NCI-H2081 (cell line): ENCODE measurements around the gene RAB11FIP4.

Source experiments
- DNase-seq, 2 experiments: peaks; one replicate each; lab custom pipeline; 2025; lab: John Stamatoyannopoulos, UW

RAB11FIP4 gene

GRCh38 chr17:31487063-31487647, 95.7 kb downstream of the RAB11FIP4 start:
- no peak for DNase-seq

GRCh38 chr17:31487648-31488263, 96.3 kb downstream of the RAB11FIP4 start:
- peak; percentile 88 to 89 for DNase-seq

GRCh38 chr17:31488264-31488981, 96.9 kb downstream of the RAB11FIP4 start:
- DNase-seq, result peak; percentile 25 to 47

GRCh38 chr17:31488982-31489294, 97.5 kb downstream of the RAB11FIP4 start:
- no peak for DNase-seq

- no peak for DNase-seq
Observed at GRCh38 chr17:31489295-31490018, 98.0 kb downstream of the RAB11FIP4 start.

GRCh38 chr17:31490019-31490650, 98.7 kb downstream of the RAB11FIP4 start:
- no peak for DNase-seq

GRCh38 chr17:31490671-31491375, 99.3 kb downstream of the RAB11FIP4 start:
- DNase-seq, result no peak

GRCh38 chr17:31491376-31492131, 100.1 kb downstream of the RAB11FIP4 start:
- DNase-seq, result no peak

GRCh38 chr17:31492206-31492605, 100.7 kb downstream of the RAB11FIP4 start:
- no peak for DNase-seq

GRCh38 chr17:31492880-31493655, 101.6 kb downstream of the RAB11FIP4 start:
- DNase-seq, result no peak

- no peak for DNase-seq
Observed at GRCh38 chr17:31493656-31494155, 102.2 kb downstream of the RAB11FIP4 start.

- no peak for DNase-seq
Observed at GRCh38 chr17:31494259-31495021, 103.0 kb downstream of the RAB11FIP4 start.

- peak; percentile 16 to 47 for DNase-seq
Observed at GRCh38 chr17:31495022-31495885, 103.8 kb downstream of the RAB11FIP4 start.

GRCh38 chr17:31496097-31496496, 104.6 kb downstream of the RAB11FIP4 start:
- no peak for DNase-seq

GRCh38 chr17:31496601-31497000, 105.1 kb downstream of the RAB11FIP4 start:
- DNase-seq, result no peak

GRCh38 chr17:31497431-31497830, 106.0 kb downstream of the RAB11FIP4 start:
- no peak for DNase-seq

GRCh38 chr17:31497994-31498826, 106.7 kb downstream of the RAB11FIP4 start:
- no peak for DNase-seq
